ENCODE measurements around the gene KCNIP3.

The KCNIP3 gene

DNA sequence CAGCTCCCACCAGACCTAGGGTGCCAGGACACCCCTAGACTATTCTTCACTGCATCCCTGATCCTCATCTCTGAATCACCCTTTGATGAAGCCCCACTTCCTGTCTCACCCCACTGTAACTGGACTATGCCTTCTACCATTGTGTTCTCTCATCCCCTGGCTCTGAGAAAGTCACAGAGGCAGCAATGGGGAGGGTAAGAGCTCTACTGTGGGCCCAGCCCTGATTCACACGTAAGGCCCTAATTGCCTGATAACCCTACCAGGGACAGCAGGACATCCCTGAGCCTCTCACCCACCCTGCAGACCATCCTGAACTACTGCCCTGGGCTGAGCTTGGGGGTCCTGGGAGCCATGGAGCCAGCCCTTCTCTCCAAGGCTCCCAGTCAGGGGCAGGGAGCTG is 24.4 kb upstream of the KCNIP3 start:
- TF ChIP-seq ZNF302 (tag by site-specific recombination; IDR thresholded peaks at IDR 0.05; ENCODE audit: low read depth) (no peak), ZNF549 (tag by site-specific recombination; IDR thresholded peaks at IDR 0.05) (no peak), GLIS2 (tag by site-specific recombination; IDR thresholded peaks at IDR 0.05) (no peak), SCRT1 (tag by site-specific recombination; IDR thresholded peaks at IDR 0.05; ENCODE audit: borderline replicate concordance) (no peak), ZNF354C (tag by site-specific recombination; IDR thresholded peaks at IDR 0.05; ENCODE audit: borderline replicate concordance, low read depth) (no peak)
- TF ChIP-seq, protein P1, sequence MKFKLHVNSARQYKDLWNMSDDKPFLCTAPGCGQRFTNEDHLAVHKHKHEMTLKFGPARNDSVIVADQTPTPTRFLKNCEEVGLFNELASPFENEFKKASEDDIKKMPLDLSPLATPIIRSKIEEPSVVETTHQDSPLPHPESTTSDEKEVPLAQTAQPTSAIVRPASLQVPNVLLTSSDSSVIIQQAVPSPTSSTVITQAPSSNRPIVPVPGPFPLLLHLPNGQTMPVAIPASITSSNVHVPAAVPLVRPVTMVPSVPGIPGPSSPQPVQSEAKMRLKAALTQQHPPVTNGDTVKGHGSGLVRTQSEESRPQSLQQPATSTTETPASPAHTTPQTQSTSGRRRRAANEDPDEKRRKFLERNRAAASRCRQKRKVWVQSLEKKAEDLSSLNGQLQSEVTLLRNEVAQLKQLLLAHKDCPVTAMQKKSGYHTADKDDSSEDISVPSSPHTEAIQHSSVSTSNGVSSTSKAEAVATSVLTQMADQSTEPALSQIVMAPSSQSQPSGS (tag by site-specific recombination; IDR thresholded peaks at IDR 0.05; ENCODE audit: low read depth): no peak
- POLR2A ChIA-PET: no interaction called here
- Histone ChIP-seq H3K4me3 (ENCODE audit: low read depth, low read length) (no peak overlapping the region), H3K4me1 (ENCODE audit: control insufficient read depth, insufficient read depth, low read length) (no peaks in the 10 kb centered on the region), H3K27ac (ENCODE audit: extremely low read depth, low read depth, low read length) (no peak overlapping the region), H3K36me3 (ENCODE audit: control insufficient read depth in 2 of 2, insufficient read depth in 1 of 2, low read length in 2 of 2) (no peaks in the 10 kb centered on the region), H3K9me3 (ENCODE audit: control insufficient read depth, insufficient read depth, low read depth, low read length) (no peaks in the 10 kb centered on the region)
- CTCF ChIA-PET: interaction anchor here (1.2 to 1.4 kb wide), 2 partner anchors 41 to 72 kb away, joined by 3 to 6 read pairs; no protein-coding TSS in a partner anchor

DNA sequence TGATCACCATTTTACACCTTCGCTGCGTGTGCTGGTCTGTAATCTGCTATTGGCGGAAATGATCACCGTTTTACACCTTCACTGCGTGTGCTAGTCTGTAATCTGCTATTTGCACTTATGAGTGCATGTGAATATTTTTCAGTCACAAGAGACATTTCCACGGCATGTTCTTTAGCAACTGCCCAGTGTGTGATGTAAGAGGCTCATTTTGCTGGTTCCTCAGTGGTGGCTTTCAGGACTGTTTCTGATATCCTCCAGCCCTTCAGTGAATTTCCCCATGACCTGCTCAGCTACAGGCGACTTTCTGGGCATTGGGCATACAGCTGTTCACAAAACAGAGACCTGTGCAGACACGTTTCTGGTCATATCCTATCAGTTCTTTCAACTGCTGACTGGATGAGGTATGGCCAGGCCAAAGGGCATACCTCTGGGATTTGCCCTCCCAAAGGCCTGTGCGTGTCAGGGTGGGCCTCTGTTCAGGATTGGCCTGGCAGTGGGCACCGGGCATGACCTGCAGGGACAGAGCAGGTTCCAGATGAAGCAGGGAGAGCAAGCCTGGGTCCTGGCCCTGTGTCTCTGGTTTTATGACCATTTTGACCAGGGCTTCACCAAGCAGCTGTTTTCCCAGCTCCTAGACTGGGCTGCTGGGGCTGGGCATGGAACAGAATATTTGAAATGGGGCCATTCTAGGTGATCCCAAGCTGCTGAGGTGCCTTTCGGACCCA is 23.4 kb upstream of the KCNIP3 start:
- H3K27ac ChIP-seq (ENCODE audit: extremely low read depth, low read depth, low read length): no peak overlapping the region
- ChIA-PET CTCF (interaction anchor here (1.2 to 1.4 kb wide), 2 partner anchors 42 to 71 kb away, joined by 3 to 6 read pairs; no protein-coding TSS in a partner anchor), POLR2A (no interaction called here)
- H3K4me1 ChIP-seq (ENCODE audit: control insufficient read depth, insufficient read depth, low read length): no peaks in the 10 kb centered on the region
- H3K36me3 ChIP-seq (ENCODE audit: control insufficient read depth in 2 of 2, insufficient read depth in 1 of 2, low read length in 2 of 2): no peaks in the 10 kb centered on the region
- H3K9me3 ChIP-seq (ENCODE audit: control insufficient read depth, insufficient read depth, low read depth, low read length): no peaks in the 10 kb centered on the region
- no peak overlapping the region for H3K4me3 ChIP-seq (ENCODE audit: low read depth, low read length)
- TF ChIP-seq ZNF501 (tag by site-specific recombination; IDR thresholded peaks at IDR 0.05): no peak
- no peak for TF ChIP-seq IKZF3 (tag by site-specific recombination; IDR thresholded peaks at IDR 0.05)
- no peak for TF ChIP-seq ZNF311 (tag by site-specific recombination; IDR thresholded peaks at IDR 0.05; ENCODE audit: borderline replicate concordance)
- no peak for TF ChIP-seq YY1 (tag by site-specific recombination; IDR thresholded peaks at IDR 0.05)
- TF ChIP-seq, protein P2, sequence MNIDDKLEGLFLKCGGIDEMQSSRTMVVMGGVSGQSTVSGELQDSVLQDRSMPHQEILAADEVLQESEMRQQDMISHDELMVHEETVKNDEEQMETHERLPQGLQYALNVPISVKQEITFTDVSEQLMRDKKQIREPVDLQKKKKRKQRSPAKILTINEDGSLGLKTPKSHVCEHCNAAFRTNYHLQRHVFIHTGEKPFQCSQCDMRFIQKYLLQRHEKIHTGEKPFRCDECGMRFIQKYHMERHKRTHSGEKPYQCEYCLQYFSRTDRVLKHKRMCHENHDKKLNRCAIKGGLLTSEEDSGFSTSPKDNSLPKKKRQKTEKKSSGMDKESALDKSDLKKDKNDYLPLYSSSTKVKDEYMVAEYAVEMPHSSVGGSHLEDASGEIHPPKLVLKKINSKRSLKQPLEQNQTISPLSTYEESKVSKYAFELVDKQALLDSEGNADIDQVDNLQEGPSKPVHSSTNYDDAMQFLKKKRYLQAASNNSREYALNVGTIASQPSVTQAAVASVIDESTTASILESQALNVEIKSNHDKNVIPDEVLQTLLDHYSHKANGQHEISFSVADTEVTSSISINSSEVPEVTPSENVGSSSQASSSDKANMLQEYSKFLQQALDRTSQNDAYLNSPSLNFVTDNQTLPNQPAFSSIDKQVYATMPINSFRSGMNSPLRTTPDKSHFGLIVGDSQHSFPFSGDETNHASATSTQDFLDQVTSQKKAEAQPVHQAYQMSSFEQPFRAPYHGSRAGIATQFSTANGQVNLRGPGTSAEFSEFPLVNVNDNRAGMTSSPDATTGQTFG (tag by site-specific recombination; IDR thresholded peaks at IDR 0.05; ENCODE audit: borderline replicate concordance): no peak
- TF ChIP-seq, protein P3, sequence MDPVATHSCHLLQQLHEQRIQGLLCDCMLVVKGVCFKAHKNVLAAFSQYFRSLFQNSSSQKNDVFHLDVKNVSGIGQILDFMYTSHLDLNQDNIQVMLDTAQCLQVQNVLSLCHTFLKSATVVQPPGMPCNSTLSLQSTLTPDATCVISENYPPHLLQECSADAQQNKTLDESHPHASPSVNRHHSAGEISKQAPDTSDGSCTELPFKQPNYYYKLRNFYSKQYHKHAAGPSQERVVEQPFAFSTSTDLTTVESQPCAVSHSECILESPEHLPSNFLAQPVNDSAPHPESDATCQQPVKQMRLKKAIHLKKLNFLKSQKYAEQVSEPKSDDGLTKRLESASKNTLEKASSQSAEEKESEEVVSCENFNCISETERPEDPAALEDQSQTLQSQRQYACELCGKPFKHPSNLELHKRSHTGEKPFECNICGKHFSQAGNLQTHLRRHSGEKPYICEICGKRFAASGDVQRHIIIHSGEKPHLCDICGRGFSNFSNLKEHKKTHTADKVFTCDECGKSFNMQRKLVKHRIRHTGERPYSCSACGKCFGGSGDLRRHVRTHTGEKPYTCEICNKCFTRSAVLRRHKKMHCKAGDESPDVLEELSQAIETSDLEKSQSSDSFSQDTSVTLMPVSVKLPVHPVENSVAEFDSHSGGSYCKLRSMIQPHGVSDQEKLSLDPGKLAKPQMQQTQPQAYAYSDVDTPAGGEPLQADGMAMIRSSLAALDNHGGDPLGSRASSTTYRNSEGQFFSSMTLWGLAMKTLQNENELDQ (tag by site-specific recombination; IDR thresholded peaks at IDR 0.05; ENCODE audit: low read depth): no peak
- TF ChIP-seq ZNF169 (tag by site-specific recombination; IDR thresholded peaks at IDR 0.05): no peak
- TF ChIP-seq ZNF747 (tag by site-specific recombination; IDR thresholded peaks at IDR 0.05): no peak
- TF ChIP-seq PRDM1 (tag by site-specific recombination; IDR thresholded peaks at IDR 0.05): no peak
- no peak for TF ChIP-seq ZNF600 (tag by site-specific recombination; IDR thresholded peaks at IDR 0.05)
- TF ChIP-seq ZNF664 (tag by site-specific recombination; IDR thresholded peaks at IDR 0.05): no peak
- TF ChIP-seq ZNF48 (tag by site-specific recombination; IDR thresholded peaks at IDR 0.05): no peak
- TF ChIP-seq ZNF132 (tag by site-specific recombination; IDR thresholded peaks at IDR 0.05; ENCODE audit: borderline replicate concordance): no peak
- TF ChIP-seq KLF7 (tag by site-specific recombination; IDR thresholded peaks at IDR 0.05; ENCODE audit: borderline replicate concordance): no peak
- no peak for TF ChIP-seq GLIS2 (tag by site-specific recombination; IDR thresholded peaks at IDR 0.05)
- TF ChIP-seq ZNF16 (tag by site-specific recombination; IDR thresholded peaks at IDR 0.05; ENCODE audit: low read depth): no peak
- no peak for TF ChIP-seq ZNF473 (tag by site-specific recombination; IDR thresholded peaks at IDR 0.05)
- TF ChIP-seq ZNF514 (tag by site-specific recombination; IDR thresholded peaks at IDR 0.05): no peak
